Right hindlimb (tissue), 1 donor: ENCODE results near the gene ABHD17C.

Experiments used
- DNase-seq: peaks from one replicate; pipeline ENCODE4 v3.0.0-alpha.2; 2018

Gene ABHD17C

DNA sequence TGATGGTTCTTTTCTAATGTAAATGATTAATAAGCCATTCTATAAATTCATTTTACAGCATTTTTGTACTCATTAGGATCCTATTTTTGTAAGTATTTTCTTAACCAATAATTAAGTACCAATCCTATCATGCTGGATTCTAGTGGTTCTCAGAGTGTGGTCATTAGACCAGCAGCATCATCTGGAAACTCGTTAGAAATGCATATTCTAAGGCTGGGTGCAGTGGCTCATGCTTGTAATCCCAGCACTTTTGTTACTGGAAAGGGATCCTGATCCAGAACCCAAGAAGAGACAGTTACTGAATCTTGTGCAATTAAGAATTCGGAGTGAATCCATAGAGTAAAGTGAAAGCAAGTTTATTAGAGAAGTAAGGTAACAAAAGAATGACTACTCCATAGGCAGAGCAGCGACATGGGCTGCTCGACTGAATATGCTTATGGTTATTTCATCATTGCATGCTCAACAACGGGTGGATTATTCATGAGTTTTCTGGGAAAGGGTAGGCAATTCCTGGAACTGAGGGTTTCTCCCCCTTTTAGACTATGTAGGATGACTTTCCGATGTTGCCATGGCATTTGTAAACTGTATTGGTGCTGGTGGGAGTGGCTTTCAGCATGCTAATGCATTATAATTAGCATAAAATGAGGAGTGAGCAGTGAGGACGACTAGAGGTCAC is 74.2 kb downstream of the ABHD17C start:
- DNase-seq, result no peak

DNA sequence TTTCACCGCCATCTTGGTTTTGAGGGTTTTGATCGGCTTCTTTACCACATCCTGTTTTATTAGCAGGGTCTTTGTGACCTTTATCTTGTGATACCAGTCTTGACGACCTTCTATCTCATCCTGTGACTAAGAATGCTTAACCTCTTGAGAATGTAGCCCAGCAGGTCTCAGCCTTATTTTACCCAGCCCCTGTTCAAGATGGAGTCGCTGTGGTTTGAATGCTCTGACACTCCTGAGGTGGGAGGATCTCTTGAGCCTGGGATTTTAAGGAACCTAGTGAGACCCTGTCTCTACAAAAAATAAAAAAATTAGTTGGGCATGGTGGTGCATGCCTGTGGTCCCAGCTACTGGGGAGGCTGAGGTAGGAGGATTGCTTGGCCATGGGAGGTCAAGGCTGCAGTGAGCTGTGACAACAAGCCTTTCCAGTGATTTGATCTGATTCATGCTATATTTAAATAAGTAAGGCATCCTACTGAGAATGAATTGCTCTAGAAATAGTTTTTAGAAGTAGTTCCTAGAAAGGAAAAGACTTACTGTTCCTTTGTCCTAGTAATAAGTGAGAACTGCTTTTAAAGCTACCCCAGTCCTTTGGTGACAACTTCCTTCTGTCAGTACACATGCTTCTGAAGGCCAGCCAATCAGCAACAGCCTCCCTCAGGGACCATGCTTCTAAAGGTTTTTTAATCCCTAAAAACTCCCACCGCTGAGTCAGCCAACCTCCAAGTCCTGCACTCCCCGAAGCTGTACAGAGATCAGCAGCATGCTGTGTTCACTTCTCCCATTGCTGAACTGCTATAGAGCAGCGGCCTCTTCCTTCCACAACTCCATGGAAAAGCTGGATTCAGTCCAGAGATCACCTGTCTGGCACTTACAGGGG is 75.0 kb downstream of the ABHD17C start:
- no peak for DNase-seq

DNA sequence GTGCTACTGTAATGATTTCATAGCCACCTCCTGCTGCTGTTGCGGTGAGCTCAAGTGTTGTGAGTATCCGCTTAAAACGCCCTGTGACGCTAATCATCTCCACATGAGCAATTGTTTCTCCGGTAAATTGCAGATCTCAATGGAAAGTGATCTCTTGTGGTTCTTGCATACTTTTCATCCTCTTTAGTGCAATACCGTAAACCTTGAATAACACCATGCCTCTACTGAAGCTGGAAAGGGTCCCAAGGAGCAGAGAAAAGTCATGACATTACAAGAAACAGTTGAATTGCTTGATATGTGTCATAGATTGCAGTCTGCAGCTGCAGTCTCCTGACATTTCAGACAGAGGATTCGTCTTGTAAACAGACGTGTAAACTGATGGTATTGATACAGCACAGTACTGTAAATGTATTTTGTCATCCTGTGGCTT is 78.0 kb downstream of the ABHD17C start:
- DNase-seq, result no peak

DNA sequence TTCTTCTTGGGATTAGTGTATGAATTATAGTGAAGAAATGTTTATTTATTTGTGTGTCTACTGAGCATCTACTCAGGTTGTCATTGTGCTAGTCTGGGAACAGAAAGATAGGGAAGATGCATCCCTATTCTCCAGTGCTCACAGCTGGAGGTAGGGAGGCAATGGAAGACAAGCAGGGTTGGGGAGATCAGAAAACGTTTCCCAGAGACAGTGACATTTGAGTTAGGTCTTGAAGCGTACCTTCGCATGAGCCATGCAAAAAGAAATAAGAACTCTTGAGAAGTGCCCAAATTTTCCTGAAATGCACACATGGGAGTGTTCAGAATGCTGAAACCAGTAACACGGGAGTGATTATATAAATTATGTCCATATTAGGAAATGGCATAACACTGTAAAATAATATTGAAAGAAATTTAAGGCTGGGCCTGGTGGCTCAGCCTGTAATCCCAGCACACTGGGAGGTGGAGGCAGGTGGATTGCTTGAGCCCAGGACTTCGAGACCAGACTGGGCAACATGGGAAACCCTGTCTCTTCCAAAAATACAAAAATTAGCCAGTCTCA is 78.8 kb downstream of the ABHD17C start:
- DNase-seq, result no peak

DNA sequence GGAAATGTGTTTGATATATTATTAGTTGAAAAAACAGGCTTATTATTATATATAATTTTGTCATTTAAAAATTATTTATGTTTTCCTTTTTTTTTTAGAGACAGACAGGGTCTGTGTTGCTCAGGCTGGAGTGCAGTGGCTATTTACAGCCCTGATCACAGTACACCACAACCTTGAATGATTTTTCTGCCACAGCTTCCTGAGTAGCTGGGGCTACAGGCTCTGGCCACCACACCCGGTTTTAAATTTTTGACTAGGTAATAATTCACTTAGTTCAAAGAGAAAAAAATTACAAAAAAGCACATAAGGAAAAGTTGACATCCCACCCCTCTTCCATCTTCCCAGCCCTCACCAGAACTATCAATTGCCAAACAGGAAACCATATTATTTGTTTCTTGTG is 79.4 kb downstream of the ABHD17C start:
- no peak for DNase-seq

DNA sequence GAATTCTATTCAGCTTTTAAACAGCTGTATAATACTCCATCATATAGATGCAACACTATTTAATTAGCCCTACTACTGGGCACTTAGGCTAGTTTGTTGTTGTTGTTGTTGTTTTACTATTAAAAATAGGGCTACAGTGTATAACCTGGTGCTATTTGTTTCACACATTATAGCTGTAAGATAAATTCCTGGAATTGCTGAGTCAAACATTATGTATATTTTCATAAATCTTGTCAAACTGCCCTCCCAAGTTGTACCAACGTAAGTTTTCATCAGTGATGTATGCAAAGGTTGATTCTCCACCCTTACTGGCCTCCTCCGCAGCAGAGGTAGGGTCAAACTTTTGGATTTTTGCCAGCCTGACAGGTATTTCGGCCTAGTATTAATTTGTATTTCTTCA is 80.2 kb downstream of the ABHD17C start:
- no peak for DNase-seq

DNA sequence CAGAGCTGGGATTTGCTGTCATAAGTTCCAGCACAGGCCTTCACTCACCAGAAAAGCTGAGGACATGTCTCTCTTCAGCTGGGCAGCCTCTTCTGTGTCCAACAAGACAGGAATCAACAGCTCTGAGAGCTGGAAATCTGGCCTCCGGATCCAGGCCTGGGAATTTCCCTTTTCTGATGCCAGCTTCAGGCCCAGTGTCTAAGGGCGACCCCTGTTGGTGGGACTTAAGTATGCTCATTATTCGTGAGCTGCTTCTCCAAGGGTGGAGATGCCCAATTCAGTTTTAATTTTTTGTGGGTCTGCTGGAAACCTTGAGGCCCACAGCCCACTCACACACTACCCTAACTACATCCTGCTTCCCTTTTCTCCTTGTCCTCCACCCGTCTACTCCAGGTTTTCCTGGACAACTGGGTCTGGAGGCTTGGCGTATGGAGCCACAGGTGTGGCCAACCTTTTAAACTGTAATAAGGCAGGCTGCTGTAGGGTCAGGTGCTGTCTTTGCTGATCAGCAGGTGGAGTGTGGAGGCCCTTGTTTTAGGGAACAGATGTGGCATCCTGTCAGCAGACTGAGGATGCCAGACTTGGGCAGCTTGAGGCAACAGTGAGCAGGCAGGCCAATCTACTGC is 81.4 kb downstream of the ABHD17C start:
- peak; percentile 77 for DNase-seq

DNA sequence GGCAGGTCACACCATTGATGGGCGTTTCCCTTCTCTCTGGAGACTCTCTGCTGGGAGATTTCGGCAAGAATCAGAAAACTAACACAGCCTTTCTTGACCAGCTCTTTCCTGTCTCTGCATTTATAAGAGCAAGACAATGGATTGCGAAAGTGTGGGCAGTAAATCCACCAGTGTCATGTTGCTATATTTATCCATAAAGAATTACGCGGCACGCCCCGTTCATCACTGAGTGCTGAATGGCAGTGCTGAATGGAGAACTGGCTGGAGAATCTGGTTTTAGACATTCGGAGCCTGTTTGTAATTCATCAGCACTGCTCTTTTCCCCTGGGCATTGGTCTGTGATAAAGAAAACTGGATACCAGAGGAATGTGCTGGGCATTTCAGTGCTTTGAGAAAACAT is 82.0 kb downstream of the ABHD17C start:
- DNase-seq, result no peak

DNA sequence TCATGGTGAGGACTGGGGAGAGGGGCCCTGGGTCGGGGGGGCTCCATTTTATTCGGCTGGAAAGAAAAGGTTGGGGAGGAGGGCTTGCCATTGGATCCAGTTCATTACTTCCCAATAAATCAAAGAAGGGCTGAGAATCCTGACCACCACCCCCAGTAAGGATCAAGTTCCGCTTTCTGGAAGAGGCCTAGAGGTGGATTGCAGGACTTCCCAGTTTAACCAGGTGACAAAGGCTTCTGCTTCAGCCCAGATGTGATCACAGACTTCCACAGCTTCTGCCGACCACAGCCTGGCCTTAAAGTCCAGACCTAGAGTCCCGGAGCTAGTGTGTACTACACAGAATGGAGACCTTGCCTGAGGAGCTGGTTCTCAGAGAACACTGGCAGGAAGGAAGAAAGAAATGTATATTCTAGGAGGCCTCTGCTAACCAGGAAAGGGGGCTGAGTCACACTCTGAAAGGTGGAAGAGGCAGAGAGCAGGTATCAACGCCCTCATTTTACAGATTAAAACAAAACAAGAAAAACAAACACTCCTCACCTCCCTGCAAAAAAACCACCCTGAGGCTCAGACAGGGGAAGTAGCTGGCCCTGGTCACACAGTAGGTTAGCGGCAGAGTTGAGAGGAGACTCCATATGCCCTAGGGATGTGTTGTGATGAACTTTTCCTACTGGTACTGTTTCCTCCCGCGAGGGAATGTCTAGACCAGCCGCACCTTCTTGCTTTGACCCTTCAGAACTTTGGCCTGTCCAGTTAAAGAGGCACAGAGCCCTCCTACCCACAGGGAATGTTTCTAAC is 82.9 kb downstream of the ABHD17C start:
- no peak for DNase-seq

DNA sequence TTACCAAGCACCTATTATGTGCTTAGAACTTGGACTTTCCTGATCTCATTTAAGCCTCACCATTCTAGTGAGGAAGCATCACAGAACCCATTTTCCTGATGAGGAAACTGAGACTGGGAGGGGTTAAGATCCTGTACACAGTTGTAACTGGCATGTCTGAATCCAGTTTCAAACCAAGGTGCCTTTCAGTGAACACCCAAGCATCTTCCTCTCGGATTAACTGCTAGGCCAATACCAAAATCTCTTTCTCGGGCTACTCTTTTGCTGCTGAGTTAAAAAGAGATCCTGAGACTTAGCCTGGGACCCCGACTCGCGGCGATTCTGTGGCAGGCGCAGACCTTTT is 83.5 kb downstream of the ABHD17C start:
- no peak for DNase-seq

DNA sequence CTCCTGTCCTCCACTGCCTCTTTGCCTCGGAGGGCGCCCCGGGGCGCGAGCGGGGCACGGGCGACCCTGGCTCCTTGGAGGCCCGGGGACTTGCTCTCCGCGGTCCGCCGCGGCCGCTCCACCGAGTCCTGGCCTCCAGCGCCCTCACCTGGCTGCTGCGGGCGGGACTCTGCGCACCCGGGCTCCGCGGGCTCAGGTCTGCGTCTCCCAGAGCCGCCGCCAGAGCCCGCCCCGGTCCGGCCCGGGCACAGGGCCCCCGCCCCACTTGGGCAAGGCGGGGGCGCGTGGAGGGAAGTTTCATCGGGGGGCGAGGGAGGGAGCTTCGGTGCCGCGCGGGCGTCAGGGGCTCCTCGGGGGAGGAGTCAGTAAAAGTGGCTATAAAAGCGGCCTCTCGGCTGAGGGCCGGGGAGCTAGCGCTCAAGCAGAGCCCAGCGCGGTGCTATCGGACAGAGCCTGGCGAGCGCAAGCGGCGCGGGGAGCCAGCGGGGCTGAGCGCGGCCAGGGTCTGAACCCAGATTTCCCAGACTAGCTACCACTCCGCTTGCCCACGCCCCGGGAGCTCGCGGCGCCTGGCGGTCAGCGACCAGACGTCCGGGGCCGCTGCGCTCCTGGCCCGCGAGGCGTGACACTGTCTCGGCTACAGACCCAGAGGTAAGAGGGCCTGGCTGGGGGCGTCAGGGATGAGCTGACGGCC is 84.0 kb downstream of the ABHD17C start, which contains the start of gene CEMIP:
CEMIP (plus strand) TSS at position 407 of the 694 bp plus-strand sequence. CDS start 94,510 bp downstream, outside the sequence.
- peak; percentile 79 for DNase-seq

DNA sequence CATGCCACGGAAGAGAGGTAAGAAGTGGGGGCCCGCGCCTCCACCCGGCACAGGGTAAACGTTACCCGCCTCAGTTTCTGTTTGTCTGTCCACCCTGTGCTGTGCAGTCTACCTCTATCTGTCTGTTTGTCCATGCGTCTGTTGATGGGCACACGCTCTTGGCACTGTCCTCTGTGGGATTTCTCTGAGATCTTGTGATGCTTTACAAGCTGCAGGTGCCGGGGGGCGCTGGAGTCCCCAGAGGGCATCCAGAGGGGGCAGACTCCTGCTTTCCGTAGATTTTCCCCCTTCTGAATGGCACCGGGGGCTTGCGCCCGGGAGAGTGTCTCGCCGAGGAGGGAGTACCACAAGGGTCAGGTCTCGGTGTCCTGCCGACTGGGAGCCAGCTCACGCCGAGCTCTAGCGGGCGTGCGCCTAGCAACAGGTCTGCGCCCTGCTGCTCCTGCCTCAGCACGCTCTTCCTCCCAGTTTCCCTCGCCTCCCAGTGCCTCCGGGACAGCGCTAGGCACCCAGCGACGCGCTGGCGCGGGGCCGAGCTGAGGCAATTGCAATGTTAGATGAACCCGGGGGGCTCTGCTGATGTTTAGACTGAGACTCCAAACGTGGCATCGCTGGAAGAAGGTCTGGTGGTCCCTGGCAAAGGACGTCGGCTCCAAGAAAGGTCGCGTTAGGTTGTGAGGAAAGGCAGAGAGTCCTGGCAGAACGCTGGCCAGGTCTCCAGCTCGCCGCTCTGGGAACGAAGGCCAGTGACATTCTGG is 84.7 kb downstream of the ABHD17C start:
- peak; percentile 28 for DNase-seq

DNA sequence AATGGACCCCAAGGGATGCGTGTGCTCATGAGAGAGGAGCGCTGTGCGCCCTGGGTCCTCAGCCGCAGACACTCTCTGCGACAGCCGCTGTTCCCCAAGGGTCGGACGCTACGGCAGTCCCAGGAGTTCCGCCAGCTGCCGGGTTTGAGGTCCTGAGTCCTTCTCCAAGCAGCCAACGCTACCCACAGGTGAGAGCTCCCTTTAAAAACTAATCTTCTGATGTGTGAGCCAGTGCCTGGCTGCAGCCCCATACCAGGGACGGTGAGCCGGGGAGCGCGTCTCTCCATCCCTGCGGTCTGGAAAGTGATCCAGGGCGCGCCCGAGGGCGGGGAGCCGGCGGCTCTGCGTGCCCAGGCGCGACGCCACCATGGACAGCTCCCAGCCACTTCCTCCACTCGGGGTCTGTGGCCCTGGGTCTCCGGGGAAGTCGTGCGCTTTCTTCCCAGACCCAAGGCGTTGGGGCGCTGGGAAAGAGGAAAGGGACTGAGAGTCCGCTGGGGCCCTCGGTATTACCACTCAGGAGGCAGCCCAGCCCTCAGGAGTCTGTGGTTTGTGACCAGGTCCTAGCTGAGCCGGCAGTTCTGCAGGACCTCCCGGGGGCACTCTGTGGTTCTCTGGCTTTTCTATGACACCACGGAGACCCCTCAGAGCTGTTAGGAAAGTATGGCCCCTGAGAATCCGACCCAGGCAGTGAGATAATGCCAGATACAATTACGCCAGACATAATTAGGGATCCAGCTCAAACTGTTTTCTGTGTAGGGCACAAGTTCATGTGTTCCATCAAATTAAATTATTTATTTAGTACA is 85.5 kb downstream of the ABHD17C start:
- peak; percentile 79 for DNase-seq

DNA sequence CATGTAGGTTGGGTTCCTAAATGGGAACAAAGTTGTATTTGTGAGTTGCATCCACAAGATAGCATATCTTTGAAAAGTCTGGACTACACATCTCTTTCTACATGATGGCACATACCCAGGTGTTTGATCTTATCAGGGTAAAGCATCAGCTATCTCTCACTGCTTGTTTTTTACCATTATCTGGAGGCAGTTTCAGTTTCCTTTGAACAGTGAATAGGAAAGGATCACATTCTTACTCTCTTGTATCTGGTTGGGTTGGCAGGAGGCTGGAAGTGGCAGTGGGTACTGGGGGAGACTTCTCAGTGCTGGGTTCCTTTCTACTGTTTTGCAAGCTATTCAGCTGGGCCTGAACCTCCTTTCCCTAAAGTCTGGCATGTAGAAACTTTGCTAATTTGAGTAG is 88.2 kb downstream of the ABHD17C start:
- DNase-seq, result no peak

DNA sequence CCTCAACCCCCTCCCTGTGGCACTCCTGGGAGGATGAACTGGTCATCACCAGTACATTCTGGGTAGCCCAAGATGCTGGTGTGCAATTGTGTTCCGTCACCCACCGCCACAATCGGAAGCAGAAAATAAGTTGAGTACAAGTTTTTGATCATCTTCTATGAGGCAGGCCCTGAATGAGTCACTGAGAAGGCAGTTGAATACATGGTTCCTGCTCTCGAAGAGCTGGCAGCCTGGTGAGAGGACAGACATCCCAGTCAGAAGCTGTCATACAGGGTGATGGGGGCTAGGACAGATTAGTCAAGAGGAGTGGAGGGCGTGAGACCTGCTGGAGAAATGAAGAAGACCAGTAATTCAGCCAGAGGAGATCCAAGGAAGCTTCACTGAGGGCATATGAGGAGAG is 90.2 kb downstream of the ABHD17C start:
- no peak for DNase-seq

DNA sequence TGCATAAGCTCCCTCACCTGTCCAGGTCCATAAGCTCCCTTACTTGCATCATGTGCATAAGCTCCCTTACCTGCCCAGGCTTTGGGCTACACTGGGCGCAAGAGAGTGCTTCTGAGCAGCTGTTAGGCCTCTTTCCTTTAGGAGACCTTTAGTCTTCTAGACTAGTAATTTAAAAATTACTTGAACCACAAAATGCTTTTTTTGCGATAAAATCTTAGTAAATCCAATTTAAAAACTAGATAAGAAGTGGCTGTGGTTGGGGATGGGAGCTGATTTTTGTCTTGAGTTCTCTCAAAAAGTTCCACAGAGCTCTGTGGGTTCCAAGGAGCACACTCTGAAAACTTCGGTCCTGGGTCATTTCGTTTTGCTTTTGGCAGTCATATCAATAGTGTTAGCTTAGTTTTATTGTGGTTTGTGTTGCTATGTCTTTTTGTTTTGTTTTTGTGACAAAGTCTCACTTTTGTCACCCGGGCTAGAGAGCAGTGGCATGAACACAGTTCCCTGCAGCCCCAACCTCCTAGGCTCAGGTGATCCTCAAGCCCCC is 90.8 kb downstream of the ABHD17C start:
- DNase-seq, result no peak

DNA sequence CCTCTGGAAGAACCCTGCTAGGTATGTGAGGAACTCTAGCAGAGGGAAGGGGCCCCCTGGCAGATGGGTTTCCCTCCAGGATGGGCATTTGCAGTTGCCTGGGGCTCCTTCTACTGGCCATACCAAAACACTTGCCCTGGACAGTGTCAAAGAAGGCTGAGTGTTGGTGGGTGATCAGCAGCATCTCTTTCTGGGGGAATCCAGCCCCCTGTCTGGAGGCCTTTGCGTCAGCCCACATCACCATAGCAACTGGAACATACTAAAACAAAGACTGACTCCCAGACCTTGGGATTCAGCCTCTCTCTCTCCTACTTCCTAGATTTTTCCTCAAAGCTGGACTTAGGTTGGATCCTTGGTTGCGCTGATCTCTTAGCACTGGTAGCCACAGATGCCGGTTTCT is 92.2 kb downstream of the ABHD17C start:
- no peak for DNase-seq

DNA sequence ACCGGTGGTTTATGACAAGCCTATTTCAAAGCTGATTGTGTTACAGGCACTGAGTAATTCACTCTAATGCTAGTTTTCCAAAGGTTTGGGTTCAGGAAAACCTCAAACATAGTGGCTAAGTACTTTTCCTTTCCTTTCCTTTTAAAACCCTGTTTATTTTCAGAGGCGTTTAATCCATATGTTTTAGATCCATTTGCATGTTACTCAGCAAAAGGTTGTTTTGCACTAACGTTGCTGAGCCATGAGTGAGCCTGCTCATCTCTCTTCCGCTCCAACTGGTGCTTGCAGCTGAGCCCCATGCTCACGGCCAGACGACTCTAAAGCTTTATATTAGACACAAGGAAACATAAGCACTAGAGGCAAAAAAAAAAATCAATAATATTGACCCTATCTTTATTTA is 93.4 kb downstream of the ABHD17C start:
- DNase-seq, result no peak

DNA sequence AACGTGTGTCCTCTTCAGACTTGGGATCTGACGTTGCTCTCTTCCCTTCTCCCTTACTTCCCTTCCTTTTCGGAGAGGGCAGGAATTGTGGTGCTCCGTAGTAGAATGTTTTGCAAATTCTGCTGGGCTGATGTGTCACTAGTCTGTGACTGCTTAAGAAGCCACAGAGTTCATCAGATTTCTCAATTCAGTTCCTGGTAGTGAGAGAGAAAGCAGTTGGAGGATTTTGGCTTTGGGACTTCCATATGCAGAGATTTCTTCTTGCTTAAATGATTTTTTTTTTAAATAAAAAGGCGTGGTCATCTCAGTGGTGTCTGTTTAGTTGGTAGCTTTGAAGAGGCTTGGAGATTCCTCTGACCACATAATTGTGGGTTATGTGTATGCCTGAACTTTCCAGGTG is 94.2 kb downstream of the ABHD17C start:
- DNase-seq, result no peak

DNA sequence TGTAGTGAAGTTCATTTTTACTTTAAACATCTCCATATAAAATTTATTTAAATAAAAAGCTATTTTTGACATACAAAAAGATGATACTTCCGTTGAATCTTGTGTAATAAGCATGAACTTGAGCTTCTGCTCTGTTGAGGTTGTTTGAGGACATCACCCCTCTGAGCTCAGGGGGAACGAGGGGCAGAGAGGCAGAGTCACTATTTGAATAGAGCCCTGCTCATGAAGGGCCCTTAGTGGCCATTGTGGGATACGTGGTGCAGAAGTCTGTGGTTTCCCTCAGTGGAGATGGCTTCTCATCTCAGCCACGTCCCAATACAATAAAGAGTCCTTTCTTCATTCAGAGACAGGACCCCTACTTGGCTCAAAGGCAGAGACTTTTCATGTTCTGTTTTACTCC is 94.7 kb downstream of the ABHD17C start:
- DNase-seq, result no peak
